Epithelial cell of prostate (primary cell): ENCODE measurements around the gene KMT2C.

Experiments
- DNase-seq: peaks from one replicate; pipeline ENCODE4 v3.0.0-alpha.2; 2011; ENCODE audit warnings: low read depth, low spot score
- H3K27ac ChIP-seq: fragments of 450-650 bp; 2 replicates; pipeline ENCODE4 v1.5.1; 2017; ENCODE audit warnings: mild to moderate bottlenecking

KMT2C gene

DNA sequence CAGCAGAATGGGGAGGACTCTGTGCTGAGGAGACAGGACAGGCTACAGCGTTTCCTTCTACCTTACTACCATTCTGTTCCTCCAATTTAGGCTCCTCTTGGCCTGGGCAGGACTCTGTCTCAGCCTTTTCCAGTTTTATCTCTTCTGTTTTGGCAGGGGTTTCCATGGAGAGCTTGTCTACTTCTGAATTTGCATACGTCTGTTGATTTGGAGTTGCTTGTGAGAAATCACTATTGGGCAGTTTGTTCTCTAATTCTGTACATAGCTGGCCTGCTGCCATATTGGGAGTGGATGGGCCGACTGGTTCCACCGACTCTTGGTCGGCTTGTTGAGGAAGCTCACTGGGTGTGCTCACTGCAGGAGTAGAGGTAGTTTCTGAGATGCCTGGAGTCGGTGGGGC is 273.5 kb downstream of the KMT2C start:
- H3K27ac ChIP-seq, result no peak overlapping the region
- DNase-seq, result no peak

DNA sequence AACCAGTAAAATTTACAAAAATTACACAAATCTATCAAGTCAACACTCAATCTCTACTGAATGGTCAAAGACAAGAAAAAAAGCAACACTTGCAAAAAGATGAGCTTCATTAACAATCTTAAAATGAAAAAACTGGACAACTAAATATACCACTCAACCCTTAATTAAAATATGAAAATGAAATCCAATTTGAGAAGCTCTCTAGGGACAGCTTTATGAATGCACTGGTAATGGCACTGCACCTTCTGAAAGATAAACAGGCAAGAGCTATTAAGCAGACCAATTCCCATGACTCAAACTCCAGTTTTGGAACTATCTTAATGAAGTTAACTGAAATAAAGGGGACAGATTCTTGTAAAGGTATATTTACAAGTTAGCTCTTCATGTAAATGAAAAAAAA is 274.6 kb downstream of the KMT2C start:
- no peak overlapping the region for H3K27ac ChIP-seq
- DNase-seq, result no peak

DNA sequence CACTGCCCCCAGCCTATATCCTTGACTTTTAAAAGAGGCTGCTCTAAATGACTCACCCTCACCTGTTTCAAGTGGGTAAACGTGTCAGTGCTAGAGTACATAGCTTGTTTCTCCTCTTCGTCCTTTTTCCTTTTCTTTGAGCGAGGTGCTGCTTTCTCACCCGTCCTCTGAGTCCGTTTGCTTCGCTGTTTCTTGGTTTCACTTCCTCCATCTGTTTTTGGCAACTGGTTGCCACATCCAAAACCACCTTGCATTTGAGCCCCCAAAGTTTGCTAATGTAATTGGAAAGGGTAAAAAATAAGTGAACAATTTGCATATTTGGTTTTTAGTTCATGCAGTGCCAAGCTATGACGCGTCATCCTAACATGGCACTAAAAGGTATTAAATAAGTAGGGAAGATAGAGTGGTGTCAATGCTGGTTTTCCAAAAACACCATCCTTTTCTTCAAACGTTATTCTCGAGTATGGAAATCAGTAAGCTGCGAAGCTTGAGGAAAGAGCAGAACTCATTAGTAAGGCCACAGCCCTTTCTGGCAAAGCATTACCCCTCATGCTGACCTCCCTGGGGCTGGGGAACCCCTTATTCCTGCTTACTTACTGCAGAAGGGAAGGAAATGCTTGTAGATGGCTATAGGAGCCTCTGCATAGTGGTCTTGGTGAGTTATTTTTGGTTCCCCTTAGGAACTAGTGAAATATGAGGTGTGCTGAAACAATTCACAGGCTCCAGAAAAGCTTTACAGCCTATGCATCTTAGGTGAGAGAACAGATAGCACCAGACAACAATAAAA is 276.8 kb downstream of the KMT2C start:
- no peak for DNase-seq
- H3K27ac ChIP-seq, result no peak overlapping the region

GRCh38 chr7:152152267-152152666 is 283.5 kb downstream of the KMT2C start:
- no peak for DNase-seq
- H3K27ac ChIP-seq, result no peak overlapping the region

GRCh38 chr7:152149363-152149762 is 286.4 kb downstream of the KMT2C start:
- no peak for DNase-seq
- no peak overlapping the region for H3K27ac ChIP-seq

- DNase-seq, result no peak
- H3K27ac ChIP-seq, result no peak overlapping the region
Observed at GRCh38 chr7:152148706-152149105, 287.1 kb downstream of the KMT2C start.

DNA sequence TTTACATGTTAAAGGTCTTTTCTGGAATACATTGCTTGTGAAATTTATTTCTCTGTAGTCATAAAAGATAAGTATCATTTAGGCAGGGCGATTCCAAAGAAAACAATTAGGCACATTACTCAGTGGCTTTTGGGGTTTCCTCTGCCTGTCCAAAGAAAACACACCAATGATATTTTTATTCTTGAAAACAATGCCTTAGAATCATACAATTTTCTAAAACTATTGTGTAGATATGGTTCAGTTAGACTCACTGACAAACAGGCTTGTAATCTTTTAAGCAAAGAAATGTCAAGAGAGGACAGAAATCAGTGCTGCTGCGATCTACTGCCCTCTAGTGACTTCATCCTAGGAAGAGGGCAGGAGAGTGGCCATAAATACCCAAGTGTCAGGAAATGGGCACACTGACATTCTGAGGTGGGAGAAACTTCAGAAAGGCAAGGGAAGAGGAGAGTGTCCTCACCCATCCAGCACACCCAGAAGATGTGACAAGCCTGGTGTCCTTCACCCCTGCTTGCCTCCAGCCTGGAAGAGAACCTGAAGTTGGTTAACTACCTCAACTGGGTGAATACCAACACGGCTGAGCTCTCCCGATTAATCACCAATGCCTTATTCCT is 289.8 kb downstream of the KMT2C start:
- H3K27ac ChIP-seq, result no peak overlapping the region
- DNase-seq, result no peak

DNA sequence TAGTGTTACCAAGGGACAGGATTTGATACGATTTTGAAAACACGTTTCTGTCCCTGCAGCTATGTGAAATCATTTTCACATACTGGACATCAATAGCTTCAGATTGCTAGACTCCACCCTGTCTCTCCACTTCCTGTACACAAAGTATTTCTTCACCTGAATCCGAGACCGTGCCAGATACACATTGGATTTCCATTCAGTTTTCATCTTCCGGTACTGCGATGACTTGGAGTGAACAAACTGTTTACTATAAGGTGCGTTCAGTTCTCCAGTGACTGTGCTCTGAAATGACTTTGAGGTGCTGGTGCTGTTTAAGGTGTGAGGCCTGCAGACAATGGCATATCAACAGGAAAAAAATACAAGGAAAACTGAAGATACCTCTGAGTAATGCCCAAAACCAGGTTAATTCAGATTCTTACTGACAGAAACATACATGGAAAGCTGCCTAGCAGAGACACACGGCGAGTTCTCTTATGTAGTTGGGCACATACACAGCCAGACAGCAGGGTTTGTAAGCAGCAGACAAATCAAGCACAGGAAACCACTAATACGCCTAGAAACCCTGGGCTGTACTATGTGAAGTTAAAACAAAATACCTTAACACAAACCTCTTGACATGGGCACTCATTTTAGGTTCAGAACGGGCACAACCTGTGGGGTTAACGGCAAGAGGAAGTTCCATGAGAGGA is 291.1 kb downstream of the KMT2C start:
- H3K27ac ChIP-seq, result no peak overlapping the region
- DNase-seq, result no peak

- no peak for DNase-seq
- no peak overlapping the region for H3K27ac ChIP-seq
Observed at GRCh38 chr7:152142976-152143595, 292.7 kb downstream of the KMT2C start.

DNA sequence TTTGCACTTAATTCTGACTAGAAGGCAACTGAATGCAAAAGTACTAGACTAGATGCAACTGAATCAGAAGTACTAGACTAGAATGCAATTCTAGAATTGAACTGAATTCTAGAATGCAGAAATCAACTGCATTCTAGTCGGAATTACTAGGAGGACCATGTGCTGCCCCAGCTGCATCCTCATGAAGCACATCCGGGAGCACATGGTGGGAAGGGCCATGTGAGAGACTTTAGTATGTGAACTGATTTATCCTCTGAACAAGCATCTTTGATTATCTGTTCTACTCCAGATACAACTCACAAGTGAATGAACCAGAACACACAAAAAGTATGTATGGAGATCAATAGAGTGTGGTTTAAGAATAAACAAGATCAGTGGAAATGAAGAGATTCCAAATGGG is 295.2 kb downstream of the KMT2C start:
- no peak overlapping the region for H3K27ac ChIP-seq
- DNase-seq, result no peak

DNA sequence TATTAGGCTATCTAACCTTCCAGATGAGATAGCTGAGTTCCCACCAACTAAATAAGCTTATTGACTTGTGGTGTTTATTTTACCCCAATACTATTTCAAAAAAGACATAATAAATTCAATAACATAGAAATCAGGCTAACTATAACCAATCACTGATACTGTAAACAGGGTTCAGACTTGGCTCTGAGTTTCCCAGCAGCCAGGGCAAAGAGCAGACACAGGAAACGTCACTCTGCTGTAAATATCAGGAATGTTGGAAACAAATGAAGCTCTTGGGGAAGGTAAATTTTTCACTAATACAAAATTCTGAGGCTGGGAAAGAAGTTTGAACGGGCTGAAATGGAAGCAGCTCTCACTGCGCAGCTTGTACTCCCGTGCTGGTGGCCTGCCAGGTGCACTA is 295.7 kb downstream of the KMT2C start:
- DNase-seq, result no peak
- H3K27ac ChIP-seq, result no peak overlapping the region

DNA sequence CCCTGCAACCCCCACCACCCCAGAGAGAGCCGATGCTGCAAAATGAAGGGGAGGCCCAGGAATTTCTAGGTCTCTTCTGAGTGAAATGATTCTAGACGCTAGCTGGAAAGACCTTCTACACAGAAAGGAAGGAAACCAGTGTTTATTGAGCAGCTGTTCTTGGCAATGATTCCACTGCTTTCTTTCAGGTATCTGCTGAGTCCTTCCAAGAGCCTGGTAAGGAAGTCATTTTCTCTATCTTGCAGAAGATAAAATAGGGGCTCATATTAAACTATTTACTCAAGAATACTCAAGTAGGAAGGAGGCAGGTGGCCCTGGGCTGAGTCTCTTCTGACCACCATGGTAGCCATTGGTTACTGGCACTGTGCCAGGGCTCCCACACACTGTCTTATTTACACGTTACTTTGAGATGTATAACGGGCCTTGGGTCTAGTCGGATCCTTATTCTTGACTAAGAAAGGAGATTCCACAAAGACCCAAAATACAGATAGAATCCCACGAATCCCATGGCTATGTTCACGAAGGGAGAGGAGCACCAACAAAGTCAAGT is 298.3 kb downstream of the KMT2C start:
- H3K27ac ChIP-seq, result no peak overlapping the region
- DNase-seq, result no peak

- no peak overlapping the region for H3K27ac ChIP-seq
- no peak for DNase-seq
Observed at GRCh38 chr7:152136686-152137085, 299.1 kb downstream of the KMT2C start.

- DNase-seq, result no peak
- no peak overlapping the region for H3K27ac ChIP-seq
Observed at GRCh38 chr7:152133804-152134203, 302.0 kb downstream of the KMT2C start.

DNA sequence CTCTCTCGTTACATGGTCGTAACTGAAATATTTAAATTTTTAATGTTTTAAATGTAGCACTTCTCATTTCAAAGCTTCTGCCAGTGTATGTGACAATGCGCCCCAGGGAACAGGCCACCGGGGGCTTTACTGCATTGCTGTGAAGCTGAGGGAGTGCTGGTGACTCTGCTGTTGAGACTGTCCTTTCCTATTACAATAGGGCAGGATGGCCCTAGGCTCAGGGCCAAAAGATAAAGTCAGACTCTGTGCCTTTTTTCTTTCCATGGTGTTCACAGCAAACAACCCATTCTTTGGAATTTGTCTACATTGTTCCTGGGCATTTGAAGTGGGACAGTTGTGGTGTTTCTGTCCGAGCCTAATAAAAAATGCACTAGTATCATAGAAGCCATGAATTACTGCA is 303.0 kb downstream of the KMT2C start:
- DNase-seq, result no peak
- no peak overlapping the region for H3K27ac ChIP-seq

- no peak for DNase-seq
- no peak overlapping the region for H3K27ac ChIP-seq
Observed at GRCh38 chr7:152131981-152132494, 303.8 kb downstream of the KMT2C start.

DNA sequence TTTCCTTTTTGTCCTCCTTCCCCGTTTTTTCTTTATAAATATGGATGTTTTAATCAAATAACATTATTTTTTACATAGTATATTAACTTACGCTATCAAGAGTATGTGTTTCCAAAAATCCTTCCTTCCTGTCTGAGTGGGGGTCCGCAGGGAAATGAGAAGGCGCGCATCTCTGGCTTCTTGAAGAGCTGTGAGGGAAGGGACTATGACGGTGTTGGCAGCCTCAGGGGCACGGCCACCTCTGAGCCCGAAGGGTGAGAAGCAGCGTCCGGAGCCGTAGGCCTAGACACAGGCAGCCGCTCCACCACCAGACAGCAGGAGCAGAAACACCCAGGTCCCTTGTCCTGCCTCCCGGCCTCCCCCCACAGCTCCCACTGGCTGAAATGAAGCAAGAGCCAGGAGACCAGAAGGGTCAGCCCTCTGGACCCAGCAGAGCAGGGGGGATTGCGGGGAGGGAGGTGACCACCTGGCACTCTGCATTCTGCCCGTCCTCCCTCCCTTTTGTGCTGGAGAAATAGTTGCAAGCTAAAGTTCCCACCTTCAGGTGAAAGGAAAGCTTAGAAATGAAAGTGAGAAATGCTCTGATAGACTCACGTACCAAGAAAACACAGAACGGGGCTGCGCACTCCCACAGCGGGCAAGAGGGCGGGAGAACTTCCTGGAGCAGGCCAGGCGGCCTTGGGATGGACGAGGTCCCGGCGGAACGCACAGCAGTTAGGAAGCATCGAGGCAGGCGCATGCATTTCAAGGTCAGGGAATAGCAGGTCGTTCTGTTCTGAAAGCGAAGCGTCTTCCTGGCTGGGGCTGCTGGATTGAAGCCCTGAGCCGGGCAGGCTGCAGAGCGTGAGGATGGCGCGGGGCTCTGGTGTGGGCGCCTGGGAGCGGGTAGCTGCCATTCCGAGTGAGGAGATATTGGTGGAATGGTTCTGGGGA is 304.9 kb downstream of the KMT2C start:
- DNase-seq, result no peak
- no peak overlapping the region for H3K27ac ChIP-seq

GRCh38 chr7:152129682-152130081 is 306.1 kb downstream of the KMT2C start:
- H3K27ac ChIP-seq, result no peak overlapping the region
- no peak for DNase-seq

- no peak for DNase-seq
- no peak overlapping the region for H3K27ac ChIP-seq
Observed at GRCh38 chr7:152128741-152129461, 306.9 kb downstream of the KMT2C start.
